ENCODE measurements around the gene KANK4. TPM values are rescaled to one million over a fixed set of nuclear protein-coding genes. Genes with fewer than 3 reads are reported as not detected.
"Not testable (repeated sequence)": the region's sequence is repeated elsewhere in the genome, so short reads cannot be mapped to it uniquely, and the experiment has no call there.

Gene KANK4
- total RNA-seq, 6 donors from 2014 or later: 0.63 to 9.8 (median 3.7) TPM

DNA sequence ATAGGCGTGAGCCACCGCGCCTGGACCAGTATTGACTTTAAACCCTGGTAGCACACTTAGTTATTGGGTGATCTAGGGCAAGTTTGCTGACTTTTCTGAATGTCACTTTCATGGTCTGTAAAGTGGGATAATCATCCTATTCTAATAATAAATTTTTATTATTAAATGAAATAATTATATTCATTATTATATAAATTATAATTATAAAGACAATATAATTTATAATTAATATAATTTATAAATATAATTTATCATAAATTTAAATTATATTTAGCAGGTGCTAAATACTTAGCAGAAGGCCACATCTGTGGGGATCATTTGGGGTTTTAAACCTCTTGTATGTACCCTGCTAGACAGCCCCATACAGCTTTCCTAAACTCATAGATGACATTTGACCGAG is 59.7 kb downstream of the KANK4 start:
- H3K9me3 ChIP-seq: no peaks in the 10 kb centered on the region
- H3K27ac ChIP-seq: no peak overlapping the region
- no peak for ATAC-seq (ENCODE audit: low FRiP score in 2 of 2)
- no peaks in the 10 kb centered on the region for H3K36me3 ChIP-seq
- WGBS, 2 donors: 96 to 97% methylated on average over 4 of the region's 4 CpGs
- no peak for TF ChIP-seq EP300 (IDR thresholded peaks at IDR 0.05)
- no peak for DNase-seq
- H3K4me3 ChIP-seq: no peak overlapping the region
- H3K27me3 ChIP-seq: no peaks in the 10 kb centered on the region
- no peaks in the 10 kb centered on the region for H3K4me1 ChIP-seq

DNA sequence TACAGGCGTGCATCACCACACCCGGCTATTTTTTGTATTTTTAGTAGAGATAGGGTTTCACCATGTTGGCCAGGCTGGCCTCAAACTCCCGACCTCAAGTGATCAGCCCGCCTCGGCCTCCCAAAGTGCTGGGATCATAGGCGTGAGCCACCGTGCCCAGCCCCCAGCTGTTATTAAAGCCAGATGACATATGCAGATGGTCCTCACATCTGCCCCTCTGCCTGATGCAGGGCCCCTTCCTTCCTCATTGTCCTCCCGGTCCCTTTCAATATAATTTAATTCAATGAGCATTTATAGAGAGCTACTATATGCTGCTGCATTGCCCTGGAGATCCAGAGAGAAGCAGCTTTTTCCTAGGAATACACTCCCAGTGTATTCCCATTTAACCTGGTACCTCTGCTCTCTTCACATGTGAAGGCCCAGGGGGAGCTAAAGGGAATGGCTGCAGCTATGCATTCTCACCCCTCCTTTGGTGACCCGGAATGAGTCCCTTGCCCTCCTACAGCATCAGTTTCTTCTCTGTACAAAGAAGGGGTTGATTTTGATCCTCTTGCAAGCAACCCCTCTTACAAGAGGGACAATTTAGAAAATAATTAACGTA is 69.0 kb downstream of the KANK4 start:
- no peaks in the 10 kb centered on the region for H3K27me3 ChIP-seq
- DNase-seq: no peak
- H3K4me3 ChIP-seq: no peak overlapping the region
- H3K4me1 ChIP-seq: no peaks in the 10 kb centered on the region
- H3K9me3 ChIP-seq: no peaks in the 10 kb centered on the region
- no peak for TF ChIP-seq POLR2A (IDR thresholded peaks at IDR 0.05)
- 62 to 67% methylated on average over 9 to 10 of the region's 10 CpGs for WGBS, 2 donors
- no peak overlapping the region for H3K27ac ChIP-seq
- no peaks in the 10 kb centered on the region for H3K36me3 ChIP-seq
- ATAC-seq (ENCODE audit: low FRiP score in 2 of 2): no peak

- H3K4me1 ChIP-seq: no peaks in the 10 kb centered on the region
- DNase-seq: peak in 1 of 2 donors; percentile 57
- no peaks in the 10 kb centered on the region for H3K9me3 ChIP-seq
- H3K27me3 ChIP-seq: no peaks in the 10 kb centered on the region
- ATAC-seq (ENCODE audit: low FRiP score in 2 of 2): no peak
- H3K4me3 ChIP-seq: no peak overlapping the region
- H3K36me3 ChIP-seq: no peaks in the 10 kb centered on the region
- 63 to 78% methylated on average over 6 to 14 of the region's 14 CpGs for WGBS, 2 donors
- TF ChIP-seq POLR2AphosphoS5 (IDR thresholded peaks at IDR 0.05) (no peak), POLR2A (IDR thresholded peaks at IDR 0.05) (no peak), EP300 (IDR thresholded peaks at IDR 0.05) (no peak)
- TF ChIP-seq, protein P1, sequence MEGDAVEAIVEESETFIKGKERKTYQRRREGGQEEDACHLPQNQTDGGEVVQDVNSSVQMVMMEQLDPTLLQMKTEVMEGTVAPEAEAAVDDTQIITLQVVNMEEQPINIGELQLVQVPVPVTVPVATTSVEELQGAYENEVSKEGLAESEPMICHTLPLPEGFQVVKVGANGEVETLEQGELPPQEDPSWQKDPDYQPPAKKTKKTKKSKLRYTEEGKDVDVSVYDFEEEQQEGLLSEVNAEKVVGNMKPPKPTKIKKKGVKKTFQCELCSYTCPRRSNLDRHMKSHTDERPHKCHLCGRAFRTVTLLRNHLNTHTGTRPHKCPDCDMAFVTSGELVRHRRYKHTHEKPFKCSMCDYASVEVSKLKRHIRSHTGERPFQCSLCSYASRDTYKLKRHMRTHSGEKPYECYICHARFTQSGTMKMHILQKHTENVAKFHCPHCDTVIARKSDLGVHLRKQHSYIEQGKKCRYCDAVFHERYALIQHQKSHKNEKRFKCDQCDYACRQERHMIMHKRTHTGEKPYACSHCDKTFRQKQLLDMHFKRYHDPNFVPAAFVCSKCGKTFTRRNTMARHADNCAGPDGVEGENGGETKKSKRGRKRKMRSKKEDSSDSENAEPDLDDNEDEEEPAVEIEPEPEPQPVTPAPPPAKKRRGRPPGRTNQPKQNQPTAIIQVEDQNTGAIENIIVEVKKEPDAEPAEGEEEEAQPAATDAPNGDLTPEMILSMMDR (IDR thresholded peaks at IDR 0.05): no peak
- H3K27ac ChIP-seq: no peak overlapping the region
These were observed 71.7 kb downstream of the KANK4 start for GRCh38 chr1:62247391-62248168.

- H3K4me3 ChIP-seq: no peak overlapping the region
- no peaks in the 10 kb centered on the region for H3K36me3 ChIP-seq
- peak in 1 of 2 donors; percentile 57 for ATAC-seq (ENCODE audit: low FRiP score in 2 of 2)
- peaks cover 0 to 11% (median 4%) of the 10 kb centered on the region in 4 donors for H3K4me1 ChIP-seq
- H3K9me3 ChIP-seq: no peaks in the 10 kb centered on the region
- no peaks in the 10 kb centered on the region for H3K27me3 ChIP-seq
- TF ChIP-seq, protein P1 (IDR thresholded peaks at IDR 0.05): no peak
- TF ChIP-seq POLR2A (IDR thresholded peaks at IDR 0.05) (no peak), EP300 (IDR thresholded peaks at IDR 0.05) (no peak), POLR2AphosphoS5 (IDR thresholded peaks at IDR 0.05) (no peak)
- no peak overlapping the region for H3K27ac ChIP-seq
- no peak for DNase-seq
These were observed 74.0 kb downstream of the KANK4 start for GRCh38 chr1:62245201-62245600.

- 94 to 100% methylated on average over 3 of the region's 3 CpGs for WGBS, 2 donors
- ATAC-seq (ENCODE audit: low FRiP score in 2 of 2); H3K9me3 ChIP-seq; H3K4me3 ChIP-seq; DNase-seq; H3K36me3 ChIP-seq; H3K27ac ChIP-seq; H3K27me3 ChIP-seq: not testable (repeated sequence)
- peaks cover 0 to 11% (median 4%) of the 10 kb centered on the region in 4 donors for H3K4me1 ChIP-seq
These were observed 74.9 kb downstream of the KANK4 start for GRCh38 chr1:62244380-62244779.

DNA sequence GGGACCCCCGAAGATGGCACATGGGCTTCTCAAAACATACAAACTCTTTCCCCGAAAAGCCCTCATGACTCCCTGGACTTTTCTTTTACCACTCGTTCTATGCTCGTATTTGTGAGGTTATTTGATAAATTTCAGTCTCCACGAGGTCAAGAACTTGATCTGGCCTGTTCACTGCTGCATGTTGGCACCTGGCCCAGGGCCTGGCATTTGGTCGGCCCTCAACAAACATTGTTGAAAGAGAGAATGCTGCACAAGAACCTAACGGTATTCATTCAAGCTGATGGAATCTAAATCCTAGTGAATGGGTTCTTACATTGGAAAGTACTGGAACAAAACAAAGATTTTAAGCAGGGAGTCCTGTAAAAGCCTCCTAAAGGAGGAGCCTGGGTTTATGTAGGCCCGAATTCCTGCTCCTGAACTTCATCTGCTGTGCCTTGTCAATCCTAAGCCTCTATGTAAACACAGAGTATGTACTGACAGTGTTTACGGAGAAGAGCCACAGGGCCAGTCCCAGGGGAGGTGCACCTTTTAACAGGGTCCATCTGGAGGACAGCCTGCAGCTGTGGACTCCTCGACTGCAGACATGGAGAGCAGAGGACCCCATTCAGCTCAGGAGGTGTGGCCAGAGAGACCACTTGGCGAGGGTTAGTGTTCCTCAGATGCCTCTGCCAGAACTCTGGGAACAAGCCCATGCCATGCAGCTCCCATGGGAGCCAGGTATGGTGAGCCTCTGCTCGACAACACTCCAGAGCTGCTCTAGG is 77.7 kb downstream of the KANK4 start:
- H3K4me1 ChIP-seq: peaks cover 0 to 11% (median 4%) of the 10 kb centered on the region in 4 donors
- no peaks in the 10 kb centered on the region for H3K36me3 ChIP-seq
- no peak overlapping the region for H3K4me3 ChIP-seq
- DNase-seq (no peak), ATAC-seq (ENCODE audit: low FRiP score in 2 of 2) (peak in 1 of 2 donors; percentile 14)
- TF ChIP-seq, protein P1 (IDR thresholded peaks at IDR 0.05): no peak
- WGBS, 2 donors: 45 to 47% methylated on average over 12 of the region's 12 CpGs
- no peak overlapping the region for H3K27ac ChIP-seq
- no peaks in the 10 kb centered on the region for H3K27me3 ChIP-seq
- no peaks in the 10 kb centered on the region for H3K9me3 ChIP-seq
